ENCODE results near the gene PXDN.
"Not testable (repeated sequence)": the region's sequence is repeated elsewhere in the genome, so short reads cannot be mapped to it uniquely, and the experiment has no call there.

PXDN gene

GRCh38 chr2:1767939-1768691, 23.8 kb upstream of the PXDN start:
- no peak for DNase-seq (ENCODE audit: low read depth)
- no peak overlapping the region for H3K4me3 ChIP-seq (ENCODE audit: low read length)
- TF ChIP-seq, protein P1, sequence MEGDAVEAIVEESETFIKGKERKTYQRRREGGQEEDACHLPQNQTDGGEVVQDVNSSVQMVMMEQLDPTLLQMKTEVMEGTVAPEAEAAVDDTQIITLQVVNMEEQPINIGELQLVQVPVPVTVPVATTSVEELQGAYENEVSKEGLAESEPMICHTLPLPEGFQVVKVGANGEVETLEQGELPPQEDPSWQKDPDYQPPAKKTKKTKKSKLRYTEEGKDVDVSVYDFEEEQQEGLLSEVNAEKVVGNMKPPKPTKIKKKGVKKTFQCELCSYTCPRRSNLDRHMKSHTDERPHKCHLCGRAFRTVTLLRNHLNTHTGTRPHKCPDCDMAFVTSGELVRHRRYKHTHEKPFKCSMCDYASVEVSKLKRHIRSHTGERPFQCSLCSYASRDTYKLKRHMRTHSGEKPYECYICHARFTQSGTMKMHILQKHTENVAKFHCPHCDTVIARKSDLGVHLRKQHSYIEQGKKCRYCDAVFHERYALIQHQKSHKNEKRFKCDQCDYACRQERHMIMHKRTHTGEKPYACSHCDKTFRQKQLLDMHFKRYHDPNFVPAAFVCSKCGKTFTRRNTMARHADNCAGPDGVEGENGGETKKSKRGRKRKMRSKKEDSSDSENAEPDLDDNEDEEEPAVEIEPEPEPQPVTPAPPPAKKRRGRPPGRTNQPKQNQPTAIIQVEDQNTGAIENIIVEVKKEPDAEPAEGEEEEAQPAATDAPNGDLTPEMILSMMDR (conservative IDR thresholded peaks at IDR 0.05; ENCODE audit: low read length): no peak

DNA sequence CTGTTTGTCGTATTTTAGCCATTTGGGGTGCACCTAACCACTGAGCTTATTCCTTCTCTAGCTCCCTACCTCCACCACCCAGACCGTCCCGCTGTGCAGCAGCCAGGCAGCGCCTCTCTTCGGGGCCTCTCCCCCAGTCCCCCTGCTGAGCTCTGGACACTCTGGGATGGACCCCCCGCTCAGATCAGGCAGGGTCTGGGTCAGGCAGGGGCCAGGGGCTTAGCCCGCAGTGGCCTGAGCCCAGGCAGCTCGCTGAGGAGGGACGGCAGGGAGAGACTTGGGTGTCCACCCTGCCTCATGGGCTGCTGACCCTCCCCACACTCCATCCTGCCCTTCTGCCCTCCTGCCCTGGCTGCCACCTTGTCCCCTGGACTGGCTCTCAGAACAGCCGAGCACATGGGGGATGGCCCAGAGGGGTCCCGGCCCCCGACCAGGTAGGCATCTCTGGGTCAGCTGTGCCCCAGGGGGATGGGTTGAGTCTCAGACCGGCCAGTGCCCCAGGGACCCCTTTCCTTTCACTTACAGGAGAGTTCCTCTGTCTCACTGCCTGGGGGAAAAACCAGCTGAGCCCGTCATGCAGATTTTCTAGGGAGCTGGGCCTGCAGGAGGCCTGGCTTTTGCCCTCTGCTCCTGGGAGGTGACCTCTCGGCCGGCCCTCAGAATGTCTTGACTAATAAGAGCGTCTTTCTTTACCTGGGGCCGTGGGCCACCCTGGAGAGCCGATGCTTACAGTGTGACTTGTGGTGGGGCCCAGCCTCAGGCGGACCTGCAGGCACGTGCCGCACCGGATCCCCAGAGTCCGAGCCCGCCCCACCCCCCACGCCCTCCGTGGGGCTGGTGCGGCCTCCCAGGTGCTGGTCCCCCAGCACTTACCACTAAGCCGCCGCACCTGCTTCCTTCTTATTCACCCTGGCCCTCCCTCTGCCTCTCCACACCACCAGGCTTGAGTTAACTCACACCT, 22.8 kb upstream of the PXDN start:
- H3K4me3 ChIP-seq (ENCODE audit: low read length): no peak overlapping the region
- TF ChIP-seq, protein P1 (conservative IDR thresholded peaks at IDR 0.05; ENCODE audit: low read length): no peak
- no peak for DNase-seq (ENCODE audit: low read depth)

- DNase-seq (ENCODE audit: low read depth): no peak
- TF ChIP-seq, protein P1 (conservative IDR thresholded peaks at IDR 0.05; ENCODE audit: low read length): no peak
- H3K4me3 ChIP-seq (ENCODE audit: low read length): no peak overlapping the region
These were observed 22.1 kb upstream of the PXDN start for GRCh38 chr2:1766425-1766824.

GRCh38 chr2:1765201-1765600, 20.9 kb upstream of the PXDN start:
- DNase-seq (ENCODE audit: low read depth); H3K4me3 ChIP-seq (ENCODE audit: low read length): not testable (repeated sequence)

- TF ChIP-seq, protein P1 (conservative IDR thresholded peaks at IDR 0.05; ENCODE audit: low read length): no peak
- no peak overlapping the region for H3K4me3 ChIP-seq (ENCODE audit: low read length)
- DNase-seq (ENCODE audit: low read depth): no peak
These were observed 15.3 kb upstream of the PXDN start for GRCh38 chr2:1759611-1759930.

- no peak overlapping the region for H3K4me3 ChIP-seq (ENCODE audit: low read length)
- DNase-seq (ENCODE audit: low read depth): no peak
- TF ChIP-seq, protein P1 (conservative IDR thresholded peaks at IDR 0.05; ENCODE audit: low read length): no peak
These were observed 14.7 kb upstream of the PXDN start for GRCh38 chr2:1758774-1759610.

- TF ChIP-seq, protein P1 (conservative IDR thresholded peaks at IDR 0.05; ENCODE audit: low read length): no peak
- no peak overlapping the region for H3K4me3 ChIP-seq (ENCODE audit: low read length)
- DNase-seq (ENCODE audit: low read depth): no peak
These were observed 13.9 kb upstream of the PXDN start for GRCh38 chr2:1758171-1758570.
